ENCODE measurements around the gene RIIAD1.

GRCh38 chr1:151684128-151684527 is 37.2 kb upstream of the RIIAD1 start:
- no peak for TF ChIP-seq EZH2 (IDR thresholded peaks at IDR 0.05; ENCODE audit: low read length)
- TF ChIP-seq, protein P1, sequence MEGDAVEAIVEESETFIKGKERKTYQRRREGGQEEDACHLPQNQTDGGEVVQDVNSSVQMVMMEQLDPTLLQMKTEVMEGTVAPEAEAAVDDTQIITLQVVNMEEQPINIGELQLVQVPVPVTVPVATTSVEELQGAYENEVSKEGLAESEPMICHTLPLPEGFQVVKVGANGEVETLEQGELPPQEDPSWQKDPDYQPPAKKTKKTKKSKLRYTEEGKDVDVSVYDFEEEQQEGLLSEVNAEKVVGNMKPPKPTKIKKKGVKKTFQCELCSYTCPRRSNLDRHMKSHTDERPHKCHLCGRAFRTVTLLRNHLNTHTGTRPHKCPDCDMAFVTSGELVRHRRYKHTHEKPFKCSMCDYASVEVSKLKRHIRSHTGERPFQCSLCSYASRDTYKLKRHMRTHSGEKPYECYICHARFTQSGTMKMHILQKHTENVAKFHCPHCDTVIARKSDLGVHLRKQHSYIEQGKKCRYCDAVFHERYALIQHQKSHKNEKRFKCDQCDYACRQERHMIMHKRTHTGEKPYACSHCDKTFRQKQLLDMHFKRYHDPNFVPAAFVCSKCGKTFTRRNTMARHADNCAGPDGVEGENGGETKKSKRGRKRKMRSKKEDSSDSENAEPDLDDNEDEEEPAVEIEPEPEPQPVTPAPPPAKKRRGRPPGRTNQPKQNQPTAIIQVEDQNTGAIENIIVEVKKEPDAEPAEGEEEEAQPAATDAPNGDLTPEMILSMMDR (optimal IDR thresholded peaks at IDR 0.05 in 1 of 3, IDR thresholded peaks at IDR 0.05 in 1 of 3, conservative IDR thresholded peaks at IDR 0.05 in 1 of 3; ENCODE audit: extremely low read depth in 1 of 3, insufficient read depth in 2 of 3, low read length in 3 of 3), result no peak

Measured in keratinocyte (primary cell).